22Rv1 (cell line): ENCODE results near the gene MYO3A.

Experiments used
- H3K27ac ChIP-seq: fragments of 450-650 bp; 2 replicates; pipeline ENCODE4 v1.5.1; 2017
- ZFX ChIP-seq: fragments of 450-650 bp; IDR thresholded peaks from 2 replicates; pipeline ENCODE4 v1.6.1; 2017; ENCODE audit warnings: antibody characterized with exemption, borderline replicate concordance
- TF ChIP-seq, protein P1 (sequence below): fragments of 450-650 bp; IDR thresholded peaks from 2 replicates; pipeline ENCODE4 v1.5.1; 2017; ENCODE audit warnings: mild to moderate bottlenecking

Gene MYO3A

DNA sequence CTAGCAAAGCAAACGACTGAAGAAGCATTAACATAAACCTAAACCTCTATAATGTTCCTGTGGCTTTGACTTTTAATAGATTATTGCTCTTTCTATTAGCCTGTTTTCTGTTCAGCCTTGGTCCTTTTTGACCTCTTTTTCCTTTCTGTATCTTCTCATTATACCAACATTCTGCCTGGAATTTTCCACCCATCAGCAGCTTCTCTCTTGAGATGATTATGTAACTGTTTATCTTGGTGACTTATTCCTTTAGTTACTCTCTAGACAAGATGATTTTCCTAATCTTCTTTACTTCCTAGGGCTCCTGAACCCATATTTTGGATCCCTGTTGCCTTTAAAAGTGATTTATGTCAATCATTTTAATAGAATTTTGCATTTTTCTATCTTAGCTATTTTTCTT lies 81.1 kb downstream of the MYO3A start:
- no peak for TF ChIP-seq ZFX
- H3K27ac ChIP-seq, result no peak overlapping the region

DNA sequence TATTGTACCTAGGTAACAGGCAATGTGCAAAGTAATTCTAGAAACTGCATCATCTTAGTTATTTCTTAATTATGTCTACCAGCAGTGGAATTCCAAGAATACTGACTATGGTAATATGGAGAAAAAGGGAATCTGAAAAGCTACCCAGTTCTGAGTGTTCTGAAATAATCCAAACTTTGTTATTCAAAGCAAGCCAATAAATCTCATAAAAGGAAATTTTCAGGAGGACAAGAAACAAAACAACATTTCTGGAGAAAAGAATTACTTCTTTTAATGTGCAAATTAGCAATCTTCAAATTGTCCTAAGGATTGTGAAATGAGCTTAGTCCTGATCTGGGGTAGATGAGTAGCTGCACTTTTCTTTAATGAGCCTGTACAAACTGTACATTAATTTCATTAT lies 88.8 kb downstream of the MYO3A start:
- TF ChIP-seq, protein P1, sequence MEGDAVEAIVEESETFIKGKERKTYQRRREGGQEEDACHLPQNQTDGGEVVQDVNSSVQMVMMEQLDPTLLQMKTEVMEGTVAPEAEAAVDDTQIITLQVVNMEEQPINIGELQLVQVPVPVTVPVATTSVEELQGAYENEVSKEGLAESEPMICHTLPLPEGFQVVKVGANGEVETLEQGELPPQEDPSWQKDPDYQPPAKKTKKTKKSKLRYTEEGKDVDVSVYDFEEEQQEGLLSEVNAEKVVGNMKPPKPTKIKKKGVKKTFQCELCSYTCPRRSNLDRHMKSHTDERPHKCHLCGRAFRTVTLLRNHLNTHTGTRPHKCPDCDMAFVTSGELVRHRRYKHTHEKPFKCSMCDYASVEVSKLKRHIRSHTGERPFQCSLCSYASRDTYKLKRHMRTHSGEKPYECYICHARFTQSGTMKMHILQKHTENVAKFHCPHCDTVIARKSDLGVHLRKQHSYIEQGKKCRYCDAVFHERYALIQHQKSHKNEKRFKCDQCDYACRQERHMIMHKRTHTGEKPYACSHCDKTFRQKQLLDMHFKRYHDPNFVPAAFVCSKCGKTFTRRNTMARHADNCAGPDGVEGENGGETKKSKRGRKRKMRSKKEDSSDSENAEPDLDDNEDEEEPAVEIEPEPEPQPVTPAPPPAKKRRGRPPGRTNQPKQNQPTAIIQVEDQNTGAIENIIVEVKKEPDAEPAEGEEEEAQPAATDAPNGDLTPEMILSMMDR, result no peak
- no peak for TF ChIP-seq ZFX
- H3K27ac ChIP-seq, result no peak overlapping the region

DNA sequence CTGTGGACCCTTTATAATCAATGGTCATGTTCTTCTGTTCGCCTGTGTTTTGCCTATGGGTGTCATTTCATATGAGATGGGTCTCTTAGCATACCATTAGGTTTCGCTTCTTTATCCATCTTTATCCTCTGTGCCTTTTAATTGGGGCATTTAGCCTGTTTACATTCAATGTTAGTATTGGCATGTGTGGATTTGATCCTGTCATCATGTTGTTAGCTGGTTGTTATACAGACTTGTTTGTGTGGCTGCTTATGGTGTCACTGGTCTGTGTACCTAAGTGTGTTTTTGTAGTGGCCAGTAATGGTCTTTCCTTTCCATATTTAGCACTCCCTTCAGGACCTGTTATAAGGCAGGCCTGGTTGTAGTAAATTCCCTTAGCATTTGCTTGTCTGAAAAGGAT lies 90.3 kb downstream of the MYO3A start:
- TF ChIP-seq, protein P1, result no peak
- no peak for TF ChIP-seq ZFX

DNA sequence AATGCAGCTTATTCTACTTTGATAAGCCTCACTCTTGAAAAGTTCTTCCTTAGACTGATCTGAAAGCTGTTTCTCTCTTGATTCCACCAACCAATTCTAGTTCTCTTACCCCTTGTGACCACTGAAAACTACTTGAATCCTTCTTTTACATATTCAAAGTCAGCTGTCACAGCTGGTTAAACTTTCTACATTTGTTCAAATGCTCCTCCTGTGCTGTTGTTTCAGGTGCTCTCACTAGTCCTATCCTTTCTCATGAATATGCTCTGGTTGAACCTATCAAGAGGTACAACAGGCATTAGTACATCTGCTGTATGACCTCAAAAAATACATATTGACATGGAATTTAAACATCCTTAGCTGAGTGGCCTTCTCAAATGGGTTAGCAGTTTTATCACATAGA lies 91.5 kb downstream of the MYO3A start:
- TF ChIP-seq, protein P1, result no peak
- TF ChIP-seq ZFX, result no peak
- no peak overlapping the region for H3K27ac ChIP-seq

More for the DNA sequence above, 90.3 kb downstream of the MYO3A start:
- no peak overlapping the region for H3K27ac ChIP-seq

DNA sequence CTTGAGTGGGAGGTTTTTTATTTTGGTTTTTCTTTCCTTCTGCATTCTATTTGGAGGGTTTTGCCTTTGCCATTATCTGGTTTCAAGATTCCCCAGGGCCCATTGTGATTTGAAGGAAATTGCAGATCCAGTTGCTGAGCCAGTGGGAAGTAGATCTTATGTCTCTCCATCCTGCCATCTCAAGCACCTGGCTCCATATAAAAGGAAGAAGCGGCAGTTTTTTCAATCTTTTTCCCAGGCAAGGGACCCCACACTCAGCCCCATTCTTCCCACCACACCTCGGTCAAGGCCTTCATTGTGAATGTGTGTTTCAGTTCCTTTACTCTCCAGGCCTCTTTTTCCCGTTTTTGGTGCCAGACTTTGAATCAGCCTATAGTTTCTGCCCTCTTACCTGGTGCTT lies 95.8 kb downstream of the MYO3A start:
- TF ChIP-seq, protein P1, result no peak
- TF ChIP-seq ZFX, result no peak
- no peak overlapping the region for H3K27ac ChIP-seq

DNA sequence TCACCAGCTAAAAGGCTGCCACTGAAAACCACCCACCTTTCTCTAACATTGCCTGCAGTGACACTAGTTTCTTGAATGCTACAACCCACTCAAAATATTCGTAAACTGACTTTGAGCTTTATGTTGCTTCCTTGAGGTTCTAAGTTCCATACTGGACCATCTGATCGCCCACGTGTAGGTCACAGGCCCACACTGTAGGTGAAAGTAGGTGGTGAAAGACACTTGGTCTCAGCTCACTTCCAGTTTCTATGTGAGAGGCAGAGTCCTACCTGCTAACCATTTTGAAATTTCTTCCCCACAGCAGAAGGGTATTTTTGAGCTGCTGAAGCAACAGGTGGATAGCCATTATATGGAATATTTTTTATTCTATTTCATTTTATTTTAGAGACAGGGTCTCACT lies 97.3 kb downstream of the MYO3A start:
- TF ChIP-seq, protein P1, result no peak
- no peak for TF ChIP-seq ZFX

DNA sequence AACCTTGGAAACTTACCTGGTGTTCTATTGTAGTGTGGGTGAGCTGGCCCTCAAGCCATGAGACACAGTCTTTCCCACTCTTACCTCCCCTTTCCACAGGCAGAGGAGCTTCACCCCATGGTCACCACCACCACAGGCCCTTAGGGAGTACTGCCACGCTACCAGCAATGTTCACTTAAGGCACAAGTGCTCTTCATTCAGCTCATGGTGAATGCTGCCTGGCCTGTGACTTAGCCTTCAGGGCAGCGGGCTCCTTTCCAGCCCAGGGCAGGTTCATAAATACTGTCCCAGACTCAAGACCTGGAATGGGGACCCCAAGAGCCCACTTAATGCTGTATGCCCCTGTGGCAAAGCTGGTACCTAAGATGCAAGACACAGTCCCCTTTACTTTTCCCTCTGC lies 109.4 kb downstream of the MYO3A start:
- no peak overlapping the region for H3K27ac ChIP-seq
- no peak for TF ChIP-seq ZFX
- TF ChIP-seq, protein P1, result no peak

More for the DNA sequence above, 97.3 kb downstream of the MYO3A start:
- H3K27ac ChIP-seq, result no peak overlapping the region

DNA sequence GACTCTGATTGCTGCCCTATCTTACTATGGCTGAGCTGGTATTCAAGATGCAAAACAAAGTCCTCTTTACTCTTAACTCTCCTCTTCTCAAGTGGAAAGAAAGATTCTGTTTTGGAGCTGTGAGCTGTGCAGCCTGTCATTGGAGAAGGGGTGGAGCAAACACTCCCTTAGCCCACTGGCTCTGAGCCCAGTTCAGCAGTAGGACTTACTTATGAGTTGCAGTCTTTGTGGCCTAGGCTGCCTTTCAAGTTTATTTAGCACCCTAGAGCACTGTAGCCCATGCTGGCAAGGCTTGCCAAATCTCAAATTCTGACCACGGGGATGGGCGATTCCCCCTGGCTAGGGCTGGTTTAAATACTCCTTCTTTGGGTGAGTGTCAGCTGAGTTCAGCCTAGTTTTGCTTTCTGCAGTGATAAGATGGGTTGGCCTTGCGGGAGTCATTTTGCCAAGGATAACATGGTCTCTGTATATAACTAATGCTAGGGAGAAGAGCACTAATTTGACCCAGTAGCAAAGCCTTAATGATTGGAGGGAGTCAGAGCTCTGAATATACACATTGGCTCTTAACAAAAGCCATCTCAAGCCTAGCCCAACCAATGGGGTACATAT lies 110.2 kb downstream of the MYO3A start:
- H3K27ac ChIP-seq, result no peak overlapping the region
- no peak for TF ChIP-seq ZFX
- TF ChIP-seq, protein P1, result no peak
